Prostate gland (tissue), 2 donors: ENCODE results near the gene DLL3. TPM values are rescaled to one million over a fixed set of nuclear protein-coding genes. Genes with fewer than 3 reads are reported as not detected.
"Not testable (repeated sequence)": the region's sequence is repeated elsewhere in the genome, so short reads cannot be mapped to it uniquely, and the experiment has no call there.

Experiments
- DNase-seq: peaks from one replicate; pipeline ENCODE4 v3.0.0-alpha.2; 2019; ENCODE audit warnings: low spot score
- H3K27ac ChIP-seq, 2 donors: fragments of 200-600 bp; sonication (generic); 2 replicates each; pipeline ENCODE4 v1.5.1; 2017 to 2019
- H3K27me3 ChIP-seq: fragments of 200-600 bp; sonication (generic); replicated peaks from 2 replicates; pipeline ENCODE4 v1.5.1; 2019; ENCODE audit not compliant: insufficient read depth
- H3K36me3 ChIP-seq, 2 donors: fragments of 200-600 bp; sonication (generic); 1 replicate in 1 of 2; 2 replicates in 1 of 2; pipeline versions ENCODE4 v1.5.1 to v1.8.1; 2017 to 2019
- H3K4me1 ChIP-seq: fragments of 200-600 bp; sonication (generic); replicated peaks from 2 replicates; pipeline ENCODE4 v1.5.1; 2019
- H3K4me3 ChIP-seq, 2 donors: fragments of 200-600 bp; sonication (generic); 2 replicates each; pipeline ENCODE4 v1.5.1; 2017 to 2019
- H3K9me3 ChIP-seq: fragments of 200-600 bp; sonication (generic); 2 replicates; pipeline ENCODE4 v1.5.1; 2017
- POLR2A ChIP-seq: fragments of 450-650 bp; IDR thresholded peaks from one replicate; pipeline ENCODE4 v1.6.1; 2016; ENCODE audit warnings: antibody characterized with exemption, mild to moderate bottlenecking
- POLR2AphosphoS5 ChIP-seq: sonication (generic); formaldehyde crosslinking; IDR thresholded peaks from one replicate; pipeline ENCODE4 v1.6.1; 2017; ENCODE audit warnings: antibody characterized with exemption
- WGBS: methylation state at CpG from one replicate; pipeline ENCODE4 v1.1.5; 2018; 5-methylcytosine and 5-hydroxymethylcytosine counted together
- intact Hi-C: fragments of 100-400 bp; cut with DNase I; formaldehyde crosslinking; loops from one replicate; pipeline ENCODE4 v1.14.2; 2022
- total RNA-seq, 2 donors: library from RNA; depleted of rRNA; stranded (reverse); fragments of >200 nt; gene quantifications; one replicate each; pipeline ENCODE4 v1.1.0, GENCODE V29; 2016
- TF ChIP-seq, protein P1 (sequence below), 4 experiments: fragments of 200-600 bp in 2 of 4; fragments of 450-650 bp in 2 of 4; sonication (generic) in 2 of 4; IDR thresholded peaks; 1 replicate in 3 of 4; 2 replicates in 1 of 4; pipeline ENCODE4 v1.5.1; 2016 to 2019; ENCODE audit warnings: antibody characterized with exemption in 4 of 4, mild to moderate bottlenecking in 2 of 4, moderate library complexity in 2 of 4

Gene DLL3
- total RNA-seq = 1 to 10 TPM in 1 of 2 donors, not detected in 1; 6.3 TPM

- no peak for DNase-seq
- WGBS = 1% methylated on average over 52 of the region's 60 CpGs
- Histone ChIP-seq H3K27ac (no peak within 1 kb of the TSS), H3K36me3 (no peaks in the 10 kb centered on the region), H3K4me1 (no peaks in the 10 kb centered on the region), H3K9me3 (no peaks in the 10 kb centered on the region), H3K4me3 (no peak within 1 kb of the TSS), H3K27me3 (peaks cover 6% of the 10 kb centered on the region)
- TF ChIP-seq POLR2AphosphoS5 = no peak
- no peak for TF ChIP-seq POLR2A
- TF ChIP-seq, protein P1, sequence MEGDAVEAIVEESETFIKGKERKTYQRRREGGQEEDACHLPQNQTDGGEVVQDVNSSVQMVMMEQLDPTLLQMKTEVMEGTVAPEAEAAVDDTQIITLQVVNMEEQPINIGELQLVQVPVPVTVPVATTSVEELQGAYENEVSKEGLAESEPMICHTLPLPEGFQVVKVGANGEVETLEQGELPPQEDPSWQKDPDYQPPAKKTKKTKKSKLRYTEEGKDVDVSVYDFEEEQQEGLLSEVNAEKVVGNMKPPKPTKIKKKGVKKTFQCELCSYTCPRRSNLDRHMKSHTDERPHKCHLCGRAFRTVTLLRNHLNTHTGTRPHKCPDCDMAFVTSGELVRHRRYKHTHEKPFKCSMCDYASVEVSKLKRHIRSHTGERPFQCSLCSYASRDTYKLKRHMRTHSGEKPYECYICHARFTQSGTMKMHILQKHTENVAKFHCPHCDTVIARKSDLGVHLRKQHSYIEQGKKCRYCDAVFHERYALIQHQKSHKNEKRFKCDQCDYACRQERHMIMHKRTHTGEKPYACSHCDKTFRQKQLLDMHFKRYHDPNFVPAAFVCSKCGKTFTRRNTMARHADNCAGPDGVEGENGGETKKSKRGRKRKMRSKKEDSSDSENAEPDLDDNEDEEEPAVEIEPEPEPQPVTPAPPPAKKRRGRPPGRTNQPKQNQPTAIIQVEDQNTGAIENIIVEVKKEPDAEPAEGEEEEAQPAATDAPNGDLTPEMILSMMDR (IDR thresholded peaks at IDR 0.05) = no peak
- intact Hi-C loops = no loop called here
Measured at GRCh38 chr19:39498798-39499642, at the start of gene DLL3. TSS of gene DLL3 (plus strand) at chr19:39498947. CDS start at chr19:39498975, 28 bp downstream.

DNA sequence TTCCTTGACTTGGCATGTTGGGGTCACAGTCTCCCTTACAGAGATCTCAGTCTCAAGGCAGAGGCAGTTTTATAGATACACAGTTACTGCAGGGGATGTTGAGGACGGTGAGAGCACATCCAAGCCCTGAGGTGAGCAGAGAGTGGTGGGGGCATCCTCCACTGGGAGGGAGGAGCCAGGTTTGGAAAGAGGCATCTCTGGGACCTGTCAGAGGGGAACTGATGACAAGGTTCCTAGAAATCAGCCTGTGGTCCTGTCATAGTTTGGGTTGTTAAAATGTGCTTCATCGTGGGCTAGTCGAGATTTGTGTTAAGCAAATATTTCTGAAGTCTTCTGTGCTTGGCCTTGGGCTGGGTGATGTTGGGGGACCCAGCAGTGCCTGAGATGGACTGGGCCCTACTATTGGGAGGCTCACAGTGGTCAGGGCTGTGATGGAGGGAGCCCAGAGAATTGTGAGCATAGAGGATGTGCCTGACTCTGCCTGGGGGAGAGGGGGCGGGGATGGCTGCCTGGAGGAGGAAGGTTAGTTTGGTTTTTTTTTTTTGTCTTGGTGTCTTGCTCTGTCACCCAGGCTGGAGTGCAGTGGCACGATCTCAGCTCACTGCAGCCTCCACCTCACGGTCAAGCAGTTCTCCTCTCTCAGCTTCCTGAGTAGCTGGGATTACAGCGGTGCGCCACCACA lies 49.5 kb upstream of the DLL3 start:
- no peaks in the 10 kb centered on the region for H3K36me3 ChIP-seq
- H3K27ac ChIP-seq = no peak overlapping the region
- TF ChIP-seq POLR2A (no peak), POLR2AphosphoS5 (no peak)
- TF ChIP-seq, protein P1 (IDR thresholded peaks at IDR 0.05) = no peak
- no peaks in the 10 kb centered on the region for H3K27me3 ChIP-seq
- H3K9me3 ChIP-seq = no peaks in the 10 kb centered on the region
- WGBS = 72% methylated on average over 8 of the region's 8 CpGs
- no peak for DNase-seq
- H3K4me3 ChIP-seq = no peak overlapping the region
- intact Hi-C loops = no loop called here
- peaks cover 11% of the 10 kb centered on the region for H3K4me1 ChIP-seq

DNA sequence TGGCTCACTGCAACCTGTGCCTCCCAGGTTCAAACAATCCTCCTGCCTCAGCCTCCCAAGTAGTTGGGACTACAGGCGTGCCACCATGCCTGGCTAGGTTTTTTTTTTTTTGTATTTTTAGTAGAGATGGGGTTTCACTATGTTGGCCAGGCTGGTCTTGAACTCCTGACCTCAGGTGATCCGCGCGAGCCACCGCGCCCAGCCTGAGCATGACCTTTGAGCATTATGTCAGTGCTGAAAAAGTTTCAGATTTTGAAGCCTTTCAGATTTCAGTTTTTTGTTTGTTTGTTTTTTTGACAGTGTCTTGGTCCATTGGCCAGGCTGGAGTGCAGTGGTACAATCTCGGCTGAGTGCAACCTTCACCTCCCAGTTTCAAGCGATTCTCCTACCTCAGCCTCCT lies 47.5 kb upstream of the DLL3 start:
- H3K27me3 ChIP-seq, H3K9me3 ChIP-seq, H3K27ac ChIP-seq, H3K36me3 ChIP-seq, intact Hi-C loops, H3K4me3 ChIP-seq, DNase-seq: not testable (repeated sequence)
- H3K4me1 ChIP-seq = peaks cover 11% of the 10 kb centered on the region
- WGBS = 96% methylated on average over 8 of the region's 8 CpGs

- peaks cover 16 to 41% of the 10 kb centered on the region in 2 donors for H3K36me3 ChIP-seq
- no peaks in the 10 kb centered on the region for H3K27me3 ChIP-seq
- intact Hi-C loops = no loop called here
- H3K4me1 ChIP-seq = peaks cover 2% of the 10 kb centered on the region
- no peak overlapping the region for H3K4me3 ChIP-seq
- DNase-seq = no peak
- H3K27ac ChIP-seq = no peak overlapping the region
- WGBS = 39% methylated on average over 3 of the region's 3 CpGs
- H3K9me3 ChIP-seq = no peaks in the 10 kb centered on the region
- TF ChIP-seq, protein P1 (IDR thresholded peaks at IDR 0.05) = no peak
- TF ChIP-seq POLR2AphosphoS5 (peak; percentile 83), POLR2A (no peak)
Measured at GRCh38 chr19:39463403-39463802, 35.3 kb upstream of the DLL3 start.

DNA sequence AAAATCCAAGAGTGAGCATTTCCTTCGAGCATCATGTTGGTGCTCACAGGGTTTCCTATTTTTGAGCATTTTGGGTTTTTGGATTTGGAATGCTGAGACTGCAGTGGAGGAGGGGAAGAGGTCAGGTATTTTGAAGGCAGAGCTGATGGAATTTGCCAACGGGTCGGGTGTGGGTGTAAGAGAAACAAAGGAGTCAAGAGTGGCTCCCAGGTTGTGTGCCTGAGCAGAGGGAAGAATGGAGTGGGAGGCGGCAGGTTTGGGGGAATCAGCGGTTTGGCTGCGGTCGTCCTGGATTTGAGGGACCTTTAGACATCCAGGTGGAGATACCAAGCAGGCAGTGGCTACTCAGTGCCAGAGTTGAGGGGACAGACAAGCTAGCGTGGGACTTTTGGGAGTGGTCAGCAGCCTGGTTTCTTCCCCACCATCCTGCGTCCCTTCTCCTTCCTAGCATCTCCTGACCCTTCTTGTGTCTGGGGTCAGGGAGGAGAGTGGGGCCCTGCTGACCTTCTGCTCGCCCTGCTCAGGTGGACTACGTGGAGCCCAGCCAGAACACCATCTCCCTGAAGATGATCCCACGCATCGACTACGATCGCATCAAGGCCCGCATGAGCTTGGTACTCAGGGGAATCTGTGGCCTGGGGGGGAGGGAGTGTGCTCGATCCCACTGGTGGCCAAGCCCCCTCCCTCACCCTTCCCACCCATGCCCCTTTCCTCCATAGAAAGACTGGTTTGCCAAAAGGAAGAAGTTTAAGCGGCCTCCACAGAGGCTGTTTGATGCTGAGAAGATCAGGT lies 32.6 kb upstream of the DLL3 start:
- DNase-seq = no peak
- H3K27me3 ChIP-seq = no peaks in the 10 kb centered on the region
- no peak overlapping the region for H3K4me3 ChIP-seq
- 94% methylated on average over 18 of the region's 18 CpGs for WGBS
- no peak overlapping the region for H3K27ac ChIP-seq
- H3K36me3 ChIP-seq = peaks cover 24 to 38% of the 10 kb centered on the region in 2 donors
- TF ChIP-seq, protein P1 (IDR thresholded peaks at IDR 0.05) = no peak
- TF ChIP-seq POLR2AphosphoS5 (no peak), POLR2A (no peak)
- intact Hi-C loops = no loop called here
- no peaks in the 10 kb centered on the region for H3K9me3 ChIP-seq
- peaks cover 2% of the 10 kb centered on the region for H3K4me1 ChIP-seq
